Fibroblast of pulmonary artery (primary cell): Measurements from ENCODE around the gene MYH13.

Source experiments
- DNase-seq: peaks from one replicate; pipeline ENCODE4 v3.0.0-alpha.2; 2010; ENCODE audit warnings: low read depth
- H3K4me3 ChIP-seq: replicated peaks from 2 replicates; pipeline ENCODE4 v1.5.1; 2011; ENCODE audit warnings: low read depth, mild to moderate bottlenecking, control low read depth, low read length, moderate library complexity
- CTCF ChIP-seq: IDR thresholded peaks from 2 replicates; pipeline ENCODE4 v1.5.1; 2011; ENCODE audit warnings: mild to moderate bottlenecking, control low read depth, low read length, inconsistent platforms; ENCODE audit errors: missing control alignments

MYH13 gene

GRCh38 chr17:10266296-10266876 lies 106.4 kb downstream of the MYH13 start:
- DNase-seq, result no peak
- no peak for TF ChIP-seq CTCF
- no peak overlapping the region for H3K4me3 ChIP-seq

GRCh38 chr17:10265100-10265810 lies 107.6 kb downstream of the MYH13 start:
- H3K4me3 ChIP-seq, result no peak overlapping the region
- DNase-seq, result no peak
- no peak for TF ChIP-seq CTCF

GRCh38 chr17:10264051-10264450 lies 108.8 kb downstream of the MYH13 start:
- TF ChIP-seq CTCF, result no peak
- no peak for DNase-seq
- H3K4me3 ChIP-seq, result no peak overlapping the region

GRCh38 chr17:10262451-10262850 lies 110.4 kb downstream of the MYH13 start:
- TF ChIP-seq CTCF, result no peak
- DNase-seq, result no peak

GRCh38 chr17:10261098-10261497 lies 111.7 kb downstream of the MYH13 start:
- DNase-seq, result no peak
- no peak overlapping the region for H3K4me3 ChIP-seq
- no peak for TF ChIP-seq CTCF

More at GRCh38 chr17:10262451-10262850, 110.4 kb downstream of the MYH13 start:
- no peak overlapping the region for H3K4me3 ChIP-seq

GRCh38 chr17:10251212-10251948 lies 121.4 kb downstream of the MYH13 start:
- no peak for DNase-seq
- H3K4me3 ChIP-seq, result no peak overlapping the region
- no peak for TF ChIP-seq CTCF
